Pancreas (tissue), 10 donors: ENCODE measurements around the gene CCDC192. TPM values are rescaled to one million over a fixed set of nuclear protein-coding genes. Genes with fewer than 3 reads are reported as not detected.
A peak's percentile ranks its signal among the peaks of the same experiment; 100 is the strongest.
"Not testable (repeated sequence)": the region's sequence is repeated elsewhere in the genome, so short reads cannot be mapped to it uniquely, and the experiment has no call there.

ENCODE experiments used
- ATAC-seq, 4 donors: fragments of 200-7000 bp; cut with Tn5 transposase; one replicate each; pipeline versions ENCODE4 v1.8.0 to v1.9.1; 2020; ENCODE audit warnings: mild to moderate bottlenecking in 4 of 4, moderate library complexity in 4 of 4
- DNase-seq, 6 donors: peaks; one replicate each; pipeline ENCODE4 v3.0.0-alpha.2; 2020
- FAIRE-seq: peaks from 2 replicates; lab custom pipeline; 2012; peaks lifted over from hg19 to GRCh38; lab: Jason Lieb, UNC
- H3K27ac ChIP-seq, 4 donors: fragments of 200-600 bp; sonication (generic); 1 replicate in 3 of 4; 2 replicates in 1 of 4; pipeline versions ENCODE4 v1.5.0 to v1.8.0; 2020
- H3K27me3 ChIP-seq, 4 donors: fragments of 200-600 bp; one replicate each; pipeline ENCODE4 v1.8.0; 2021
- H3K36me3 ChIP-seq, 3 donors: fragments of 200-600 bp; sonication (generic) in 1 of 3; one replicate each; pipeline versions ENCODE4 v1.5.0 to v1.8.0; 2020 to 2021
- H3K4me1 ChIP-seq, 3 donors: fragments of 200-600 bp; one replicate each; pipeline ENCODE4 v1.8.0; 2021
- H3K4me3 ChIP-seq, 4 donors: fragments of 200-600 bp; sonication (generic) in 2 of 4; one replicate each; pipeline versions ENCODE4 v1.5.0 to v1.8.0; 2020 to 2021
- H3K9me3 ChIP-seq, 4 donors: fragments of 200-600 bp; one replicate each; pipeline ENCODE4 v1.8.0; 2021
- CTCF ChIP-seq, 4 donors: fragments of 200-600 bp; sonication (generic) in 3 of 4; IDR thresholded peaks; one replicate each; pipeline versions ENCODE4 v1.5.0 to v1.8.0; 2021; ENCODE audit warnings: antibody characterized with exemption in 4 of 4
- WGBS, 2 donors: extraction: QIAGEN DNeasy Blood & Tissue Kit; methylation state at CpG; one replicate each; pipeline ENCODE4 v1.1.7; 2013; 5-methylcytosine and 5-hydroxymethylcytosine counted together
- intact Hi-C, 3 donors: fragments of 100-400 bp; cut with DNase I; formaldehyde crosslinking; loops; one replicate each; pipeline versions ENCODE4 v1.11.1 to v1.14.2; 2022
- polyA plus RNA-seq, 2 donors: library from polyadenylated mRNA; stranded (reverse); fragments of 200-250 nt; gene quantifications; one replicate each; pipeline ENCODE4 v1.2.3, GENCODE V29; 2013
- total RNA-seq, 6 donors: library from RNA; stranded (reverse); fragmentation: NEBNext Ultra II Directional in 4 of 6; extraction: Animal tissue kit (Norgen Biotek cat#: 25700) in 4 of 6; gene quantifications; one replicate each; pipeline versions ENCODE4 v1.2.1 to v1.2.4, GENCODE V29; 2021 to 2023
- donor health status: healthy with polysubstance abuse.
- donor health status: DM: no; HTN: no; CAD: no; lungs with moderate emphysema.
- donor health status: DM: no; HTN: no; CAD: no.
- donor health status: control.
- donor health status: control.
- donor health status: Bipolar disorder and iron deficiency.
- donor health status: DM: yes; HTN: yes; CAD: no.
- donor health status: DM: no; HTN: no; CAD: no.
- donor health status: DM: no; HTN: no; CAD: no.
- donor health status: DM: yes; HTN: yes; CAD: no.

The CCDC192 gene
- total and polyA plus RNA-seq, 8 donors, result not detected

GRCh38 chr5:127739807-127740384, 36.7 kb downstream of the CCDC192 start:
- DNase-seq (no peak), FAIRE-seq (no peak), ATAC-seq (no peak)
- no peak overlapping the region for H3K4me3 ChIP-seq
- intact Hi-C loops, result no loop called here
- no peaks in the 10 kb centered on the region for H3K36me3 ChIP-seq
- no peaks in the 10 kb centered on the region for H3K4me1 ChIP-seq
- no peaks in the 10 kb centered on the region for H3K9me3 ChIP-seq
- no peaks in the 10 kb centered on the region for H3K27me3 ChIP-seq
- no peak for TF ChIP-seq CTCF (IDR thresholded peaks at IDR 0.05)
- H3K27ac ChIP-seq, result no peak overlapping the region
- 87% methylated on average over 8 to 9 of the region's 10 CpGs for WGBS, 2 donors

DNA sequence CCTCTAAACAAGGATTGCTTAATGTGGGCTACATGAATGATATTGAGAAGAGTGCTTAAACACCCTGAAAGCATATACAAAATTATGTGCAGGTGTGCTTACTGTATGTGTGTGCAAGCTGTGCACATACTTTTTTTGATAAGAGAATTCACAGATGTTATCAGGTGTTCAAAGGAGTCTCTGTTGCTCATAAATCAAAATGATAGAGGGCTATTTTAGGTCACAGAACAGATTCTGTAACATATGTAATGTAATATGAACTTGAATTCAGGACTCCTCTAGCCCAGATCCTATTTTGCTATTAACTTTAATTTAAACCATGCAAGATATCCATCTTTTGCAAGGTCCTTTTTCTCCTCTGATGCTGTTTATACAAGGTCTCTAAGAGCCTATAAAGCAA, 38.2 kb downstream of the CCDC192 start:
- Histone ChIP-seq H3K36me3 (no peaks in the 10 kb centered on the region), H3K9me3 (no peaks in the 10 kb centered on the region), H3K27me3 (no peaks in the 10 kb centered on the region), H3K4me3 (no peak overlapping the region), H3K4me1 (no peaks in the 10 kb centered on the region), H3K27ac (no peak overlapping the region)
- no peak for FAIRE-seq
- TF ChIP-seq CTCF (IDR thresholded peaks at IDR 0.05), result no peak
- intact Hi-C loops, result no loop called here
- ATAC-seq, result no peak
- no peak for DNase-seq

DNA sequence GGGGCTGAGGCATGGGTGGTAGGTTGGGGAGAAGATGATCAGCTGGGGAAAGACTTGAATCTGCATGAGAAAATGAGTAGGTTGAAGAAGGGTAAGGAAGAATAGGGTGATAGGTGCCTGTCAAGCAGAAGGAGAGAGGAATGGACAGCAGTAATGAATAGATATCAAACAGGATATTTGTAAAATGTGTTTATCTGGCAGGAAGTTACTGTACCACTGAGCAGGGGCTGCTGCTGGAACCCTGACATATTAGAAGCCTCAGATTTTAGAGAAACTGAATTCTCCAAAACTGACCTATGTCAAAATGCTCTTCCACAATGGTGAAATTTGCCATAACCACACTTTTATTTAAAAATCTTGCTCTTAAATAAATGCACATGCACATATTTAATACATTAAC, 41.0 kb downstream of the CCDC192 start:
- H3K27ac ChIP-seq, result no peak overlapping the region
- H3K36me3 ChIP-seq, result no peaks in the 10 kb centered on the region
- DNase-seq (no peak), FAIRE-seq (no peak), ATAC-seq (no peak)
- H3K4me1 ChIP-seq, result no peaks in the 10 kb centered on the region
- H3K9me3 ChIP-seq, result no peaks in the 10 kb centered on the region
- H3K4me3 ChIP-seq, result no peak overlapping the region
- TF ChIP-seq CTCF (IDR thresholded peaks at IDR 0.05), result no peak
- intact Hi-C loops, result no loop called here
- no peaks in the 10 kb centered on the region for H3K27me3 ChIP-seq

DNA sequence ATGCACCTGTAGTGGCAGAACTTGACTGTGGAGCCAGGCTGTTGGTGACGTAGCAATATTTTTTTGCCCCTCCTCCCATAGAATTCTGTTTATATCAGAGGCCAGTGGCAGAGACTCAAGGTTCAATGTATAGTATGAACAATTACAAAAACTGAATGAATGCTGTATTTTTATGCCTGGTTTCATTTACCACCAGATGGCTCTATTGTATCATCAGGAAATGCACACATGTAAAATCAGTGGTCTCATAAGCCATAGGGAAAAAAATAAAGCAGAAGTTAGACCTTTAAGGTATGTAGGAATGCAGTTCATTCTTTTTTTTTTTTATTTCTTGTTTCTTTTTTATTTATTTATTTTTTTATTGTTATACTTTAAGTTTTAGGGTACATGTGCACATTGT, 43.6 kb downstream of the CCDC192 start:
- no peak for TF ChIP-seq CTCF (IDR thresholded peaks at IDR 0.05)
- Histone ChIP-seq H3K9me3 (no peaks in the 10 kb centered on the region), H3K4me3 (no peak overlapping the region), H3K27ac (no peak overlapping the region), H3K36me3 (no peaks in the 10 kb centered on the region), H3K27me3 (no peaks in the 10 kb centered on the region), H3K4me1 (no peaks in the 10 kb centered on the region)
- DNase-seq, result no peak
- intact Hi-C loops, result no loop called here
- WGBS, 2 donors, result 73 to 78% methylated on average over 1 of the region's 1 CpG
- peak in 1 of 4 donors; percentile 51 for ATAC-seq
- no peak for FAIRE-seq

GRCh38 chr5:127752503-127753265, 49.5 kb downstream of the CCDC192 start:
- H3K36me3 ChIP-seq, FAIRE-seq, ATAC-seq, H3K4me3 ChIP-seq, H3K4me1 ChIP-seq, H3K27me3 ChIP-seq, H3K9me3 ChIP-seq, intact Hi-C loops, H3K27ac ChIP-seq, DNase-seq: not testable (repeated sequence)
- WGBS, 2 donors, result 84 to 94% methylated on average over 20 to 32 of the region's 32 CpGs
